H7 (cell line): Measurements from ENCODE around the gene OR9A2. TPM values are rescaled to one million over a fixed set of nuclear protein-coding genes. Genes with fewer than 3 reads are reported as not detected.

Experiments
- DNase-seq: peaks from one replicate; pipeline ENCODE4 v3.0.0; 2012
- H3K27me3 ChIP-seq: 2 replicates; pipeline ENCODE4 v1.6.0; 2011; ENCODE audit warnings: mild to moderate bottlenecking, low read length; ENCODE audit not compliant: control insufficient read depth, insufficient read depth
- H3K36me3 ChIP-seq: replicated peaks from 2 replicates; pipeline ENCODE4 v1.5.1; 2011; ENCODE audit warnings: low read length; ENCODE audit not compliant: control insufficient read depth, insufficient read depth
- H3K4me3 ChIP-seq: 2 replicates; pipeline ENCODE4 v1.5.1; 2011; ENCODE audit warnings: low read depth, mild to moderate bottlenecking, control low read depth, low read length, moderate library complexity; ENCODE audit not compliant: insufficient read depth
- total RNA-seq: library from RNA; depleted of rRNA; stranded (reverse); fragments of >200 nt; shearing (Covaris generic); gene quantifications from 2 replicates; pipeline ENCODE4 v1.2.3, GENCODE V29; 2014

Gene OR9A2
- total RNA-seq, 1 experiment from 2014 or later, result not detected

GRCh38 chr7:143042159-143042789 lies 15.3 kb upstream of the OR9A2 start:
- DNase-seq, result no peak
- no peaks in the 10 kb centered on the region for H3K36me3 ChIP-seq
- no peaks in the 10 kb centered on the region for H3K27me3 ChIP-seq
- H3K4me3 ChIP-seq, result no peak overlapping the region

- Histone ChIP-seq H3K27me3 (no peaks in the 10 kb centered on the region), H3K36me3 (no peaks in the 10 kb centered on the region), H3K4me3 (no peak overlapping the region)
- DNase-seq, result no peak
Observed at GRCh38 chr7:143041346-143041745, 14.4 kb upstream of the OR9A2 start.

GRCh38 chr7:143040209-143040715 lies 13.3 kb upstream of the OR9A2 start:
- Histone ChIP-seq H3K4me3 (no peak overlapping the region), H3K36me3 (no peaks in the 10 kb centered on the region), H3K27me3 (no peaks in the 10 kb centered on the region)
- DNase-seq, result no peak

GRCh38 chr7:143038635-143039034 lies 11.7 kb upstream of the OR9A2 start:
- H3K36me3 ChIP-seq, result no peaks in the 10 kb centered on the region
- H3K4me3 ChIP-seq, result no peak overlapping the region
- no peaks in the 10 kb centered on the region for H3K27me3 ChIP-seq
- DNase-seq, result no peak

- no peak overlapping the region for H3K4me3 ChIP-seq
- H3K27me3 ChIP-seq, result no peaks in the 10 kb centered on the region
- no peak for DNase-seq
- H3K36me3 ChIP-seq, result no peaks in the 10 kb centered on the region
Observed at GRCh38 chr7:143027683-143028082, 751 bp upstream of the OR9A2 start.

- Histone ChIP-seq H3K4me3 (no peak overlapping the region), H3K27me3 (no peaks in the 10 kb centered on the region), H3K36me3 (no peaks in the 10 kb centered on the region)
- DNase-seq, result no peak
Observed at GRCh38 chr7:143025371-143025770, 1.6 kb downstream of the OR9A2 start.

- H3K27me3 ChIP-seq, result no peaks in the 10 kb centered on the region
- H3K36me3 ChIP-seq, result no peaks in the 10 kb centered on the region
- H3K4me3 ChIP-seq, result no peak overlapping the region
- no peak for DNase-seq
Observed at GRCh38 chr7:143023047-143023446, 3.9 kb downstream of the OR9A2 start.

GRCh38 chr7:143018931-143019330 lies 8.0 kb downstream of the OR9A2 start:
- DNase-seq, result no peak
- Histone ChIP-seq H3K36me3 (no peaks in the 10 kb centered on the region), H3K27me3 (no peaks in the 10 kb centered on the region), H3K4me3 (no peak overlapping the region)

- no peak overlapping the region for H3K4me3 ChIP-seq
- no peaks in the 10 kb centered on the region for H3K27me3 ChIP-seq
- H3K36me3 ChIP-seq, result no peaks in the 10 kb centered on the region
- no peak for DNase-seq
Observed at GRCh38 chr7:143016996-143017395, 9.9 kb downstream of the OR9A2 start.

- Histone ChIP-seq H3K4me3 (no peak overlapping the region), H3K36me3 (no peaks in the 10 kb centered on the region), H3K27me3 (no peaks in the 10 kb centered on the region)
- DNase-seq, result no peak
Observed at GRCh38 chr7:143015926-143016490, 10.9 kb downstream of the OR9A2 start.

- Histone ChIP-seq H3K27me3 (no peaks in the 10 kb centered on the region), H3K36me3 (no peaks in the 10 kb centered on the region), H3K4me3 (no peak overlapping the region)
- no peak for DNase-seq
Observed at GRCh38 chr7:143015084-143015483, 11.8 kb downstream of the OR9A2 start.

GRCh38 chr7:143013893-143014292 lies 13.0 kb downstream of the OR9A2 start:
- no peaks in the 10 kb centered on the region for H3K27me3 ChIP-seq
- no peaks in the 10 kb centered on the region for H3K36me3 ChIP-seq
- H3K4me3 ChIP-seq, result no peak overlapping the region
- no peak for DNase-seq

- H3K27me3 ChIP-seq, result no peaks in the 10 kb centered on the region
- H3K4me3 ChIP-seq, result no peak overlapping the region
- no peaks in the 10 kb centered on the region for H3K36me3 ChIP-seq
- DNase-seq, result no peak
Observed at GRCh38 chr7:143013473-143013872, 13.5 kb downstream of the OR9A2 start.

GRCh38 chr7:143012409-143012808 lies 14.5 kb downstream of the OR9A2 start:
- H3K4me3 ChIP-seq, result no peak overlapping the region
- no peak for DNase-seq
- no peaks in the 10 kb centered on the region for H3K27me3 ChIP-seq
- H3K36me3 ChIP-seq, result no peaks in the 10 kb centered on the region

GRCh38 chr7:143012001-143012400 lies 14.9 kb downstream of the OR9A2 start:
- no peak for DNase-seq
- no peaks in the 10 kb centered on the region for H3K36me3 ChIP-seq
- H3K4me3 ChIP-seq, result no peak overlapping the region
- H3K27me3 ChIP-seq, result no peaks in the 10 kb centered on the region
